ENCODE measurements around the gene MXRA8. TPM values are rescaled to one million over a fixed set of nuclear protein-coding genes. Genes with fewer than 3 reads are reported as not detected.
A peak's percentile ranks its signal among the peaks of the same experiment; 100 is the strongest.

The MXRA8 gene
- total and polyA plus RNA-seq, 9 of the 15 experiments (the other 6 are each of a cell fraction or from before 2014, with no cell fraction given): 0.66 to 11.3 (median 6.3) TPM

GRCh38 chr1:1406101-1406820 lies 47.9 kb upstream of the MXRA8 start:
- Histone ChIP-seq H3K36me3 (ENCODE audit: control insufficient read depth, insufficient read depth, low read length) (peaks cover 67% of the 10 kb centered on the region), H3K9me3 (replicated peaks; ENCODE audit: control insufficient read depth, insufficient read depth, low read depth, low read length) (no peaks in the 10 kb centered on the region; the same call in 1 of the 2 replicates), H3K4me2 (ENCODE audit: insufficient read depth, low read length) (peak overlapping the region; percentile 98), H3K9me1 (ENCODE audit: control insufficient read depth, insufficient read depth, low read length) (peaks cover 2% of the 10 kb centered on the region), H3K4me1 (replicated peaks in 1 of 2; ENCODE audit: control insufficient read depth in 2 of 2, insufficient read depth in 2 of 2, low read length in 2 of 2) (peaks cover 14 to 55% of the 10 kb centered on the region in 2 experiments), H4K20me1 (replicated peaks; ENCODE audit: control insufficient read depth, insufficient read depth, low read length) (peaks cover 4% of the 10 kb centered on the region; the same call in 1 of the 2 replicates), H3K79me2 (ENCODE audit: control insufficient read depth, insufficient read depth, low read length) (peaks cover 69% of the 10 kb centered on the region), H3K27ac (ENCODE audit: extremely low read depth, low read depth, low read length) (peak overlapping the region; percentile 89), H3K9ac (ENCODE audit: insufficient read depth in 1 of 2, low read depth in 2 of 2, low read length in 2 of 2) (peak overlapping the region; percentile 99 to 100), H3K27me3 (ENCODE audit: control insufficient read depth in 2 of 2, insufficient read depth in 2 of 2, low read length in 2 of 2) (no peaks in the 10 kb centered on the region), H3K4me3 (peak overlapping the region; percentile 100), H2AFZ (ENCODE audit: low read depth, low read length) (peak overlapping the region; percentile 82)
- no TSS peak for BruUV-seq (replicated peaks)
- ATAC-seq (peak; percentile 22), DNase-seq (ENCODE audit: extremely low read depth in 1 of 4, low spot score in 3 of 4) (peak; percentile 36 to 57 (median 45)), FAIRE-seq (no peak)
- POLR2A ChIA-PET: interaction anchor here (0.9 to 3.6 kb wide), 11 partner anchors 8 to 209 kb away, joined by 3 to 26 read pairs (median 6); partner anchors contain the start of genes AURKAIP1, CCNL2 and MIB2
- WGBS (ENCODE audit: insufficient coverage, low coverage, missing lambda C conversion rate): 19% methylated on average over 43 of the region's 43 CpGs
- CTCF ChIA-PET (ENCODE audit: low intra/inter-chr PET ratio): interaction anchor here (0.5 kb wide), 1 partner anchor 247 kb away, joined by 3 read pairs; no protein-coding TSS in a partner anchor
- in situ Hi-C loops (cut with MboI) (no loop called here), intact Hi-C loops (cut with micrococcal nuclease) (loop anchor here (2.0 kb wide), 1 partner anchor 35 kb away; no protein-coding TSS in a partner anchor)
- TF ChIP-seq TAF1 (IDR thresholded peaks at IDR 0.05; ENCODE audit: control insufficient read depth, extremely low read depth, insufficient read depth, low read length, severe bottlenecking) (no peak), ZNF282 (CRISPR knock-in tag; IDR thresholded peaks at IDR 0.05) (no peak), GATAD2A (IDR thresholded peaks at IDR 0.05) (no peak), ATF1 (CRISPR knock-in tag; IDR thresholded peaks at IDR 0.05) (no peak), ATF1 (tag; IDR thresholded peaks at IDR 0.05) (no peak), RAD51 (IDR thresholded peaks at IDR 0.05; ENCODE audit: borderline replicate concordance, low read depth) (no peak), SRSF3 (IDR thresholded peaks at IDR 0.05; ENCODE audit: insufficient read depth, low read length) (no peak), CREB3L1 (IDR thresholded peaks at IDR 0.05; ENCODE audit: borderline replicate concordance, low read depth) (no peak), NFIX (CRISPR knock-in tag; IDR thresholded peaks at IDR 0.05; ENCODE audit: low read depth) (no peak)
